BJ (cell line): ENCODE results near the gene IZUMO1. TPM values are rescaled to one million over a fixed set of nuclear protein-coding genes. Genes with fewer than 3 reads are reported as not detected.
"Not testable (repeated sequence)": the region's sequence is repeated elsewhere in the genome, so short reads cannot be mapped to it uniquely, and the experiment has no call there.

ENCODE experiments used
- CTCF ChIA-PET: fragments of 350-600 bp; formaldehyde crosslinking; extraction: SDS; loops from one replicate; lab custom pipeline; 2021; ENCODE audit warnings: antibody characterized with exemption, inconsistent platforms; lab: Yijun Ruan, JAX
- POLR2A ChIA-PET: fragments of 300-600 bp; sonication (Branson Sonifier 250); formaldehyde crosslinking; extraction: SDS; loops from one replicate; lab custom pipeline; 2021; ENCODE audit warnings: antibody characterized with exemption; lab: Charles Lee
- DNase-seq: peaks from one replicate; pipeline ENCODE4 v3.0.0-alpha.2; 2011; ENCODE audit warnings: low read depth
- H3K27me3 ChIP-seq: 2 replicates; pipeline ENCODE4 v1.6.0; 2011; ENCODE audit warnings: low read length; ENCODE audit not compliant: control insufficient read depth, insufficient read depth
- H3K36me3 ChIP-seq: 2 replicates; pipeline ENCODE4 v1.5.1; 2011; ENCODE audit warnings: low read length; ENCODE audit not compliant: control insufficient read depth, insufficient read depth
- H3K4me3 ChIP-seq: 2 replicates; pipeline ENCODE4 v1.5.1; 2011; ENCODE audit warnings: low read depth, mild to moderate bottlenecking, control low read depth, low read length
- CTCF ChIP-seq: IDR thresholded peaks from 2 replicates; pipeline ENCODE4 v1.5.1; 2011; ENCODE audit warnings: low read depth, mild to moderate bottlenecking, control low read depth, inconsistent platforms, low read length, moderate library complexity; ENCODE audit not compliant: insufficient read depth
- polyA plus RNA-seq: library from polyadenylated mRNA; depleted of rRNA; stranded (reverse); fragments of >200 nt; gene quantifications from 2 replicates; pipeline ENCODE4 v1.2.3, GENCODE V29; 2011; rRNA removed
- small RNA-seq: library from RNA; depleted of rRNA; stranded (forward); fragments of <200 nt; gene quantifications from one replicate; pipeline ENCODE3, GENCODE V24; 2012; ENCODE audit warnings: low replicate concordance, low read depth; ENCODE audit not compliant: insufficient read length

The IZUMO1 gene
- polyA plus RNA-seq, 1 experiment = not detected

GRCh38 chr19:48696353-48697010 lies 50.2 kb downstream of the IZUMO1 start:
- peaks cover 3% of the 10 kb centered on the region for H3K27me3 ChIP-seq
- no peak overlapping the region for H3K4me3 ChIP-seq
- TF ChIP-seq CTCF = no peak
- no peak for DNase-seq
- H3K36me3 ChIP-seq = no peaks in the 10 kb centered on the region
- CTCF ChIA-PET = interaction anchor here (1.2 to 2.3 kb wide), 3 partner anchors 17 to 91 kb away, joined by 3 to 11 read pairs (median 4); no protein-coding TSS in a partner anchor
- POLR2A ChIA-PET = no interaction called here

GRCh38 chr19:48695743-48696352 lies 50.9 kb downstream of the IZUMO1 start, which contains the start of gene FUT2:
Gene FUT2, plus strand, starts transcription at chr19:48695971. Its CDS starts 6,986 bp downstream, at chr19:48702957.
- Histone ChIP-seq H3K27me3 (peaks cover 3% of the 10 kb centered on the region), H3K36me3 (no peaks in the 10 kb centered on the region), H3K4me3 (no peak within 1 kb of the TSS)
- no peak for DNase-seq
- ChIA-PET CTCF (interaction anchor here (1.2 to 2.3 kb wide), 4 partner anchors 17 to 92 kb away, joined by 3 to 11 read pairs (median 4); no protein-coding TSS in a partner anchor), POLR2A (no interaction called here)
- TF ChIP-seq CTCF = no peak

- DNase-seq, H3K36me3 ChIP-seq, H3K27me3 ChIP-seq, H3K4me3 ChIP-seq, POLR2A ChIA-PET: not testable (repeated sequence)
- CTCF ChIA-PET = interaction anchor here (1.4 to 1.9 kb wide), 4 partner anchors 10 to 48 kb away, joined by 3 to 9 read pairs (median 4); partner anchors contain the start of gene CA11
Observed at GRCh38 chr19:48693629-48694028, 53.1 kb downstream of the IZUMO1 start.

Small RNA genes lying within 50 kb of the gene (small RNA-seq; reads per million reads assigned to genes)
- not detected for gene RNU6-317P

Other genes starting within 250 kb of the IZUMO1 start
- gene LMTK3, start 235.1 kb downstream of the IZUMO1 start, polyA plus RNA-seq = 0.04 TPM in 1 of 2 replicates, not detected in the other
- 0.25 TPM in 1 of 2 replicates, not detected in the other for gene SULT2B1, start 194.7 kb downstream of the IZUMO1 start, polyA plus RNA-seq
- not detected in 2 replicates for gene SPACA4, start 140.2 kb downstream of the IZUMO1 start, polyA plus RNA-seq
- gene FAM83E, start 131.8 kb downstream of the IZUMO1 start, polyA plus RNA-seq = 0.16 TPM in 1 of 2 replicates, not detected in the other
- gene RPL18, start 127.7 kb downstream of the IZUMO1 start, polyA plus RNA-seq = 1,260 and 1,324 TPM in 2 replicates
- 5.6 and 9.2 TPM in 2 replicates for gene SPHK2, start 127.4 kb downstream of the IZUMO1 start, polyA plus RNA-seq
- gene DBP, start 109.5 kb downstream of the IZUMO1 start, polyA plus RNA-seq = 4.3 and 5.3 TPM in 2 replicates
- 3.0 and 3.2 TPM in 2 replicates for gene CA11, start 100.7 kb downstream of the IZUMO1 start, polyA plus RNA-seq
- 0.10 and 0.11 TPM in 2 replicates for gene NTN5, start 73.9 kb downstream of the IZUMO1 start, polyA plus RNA-seq
- not detected in 2 replicates for gene FUT2, start 50.9 kb downstream of the IZUMO1 start, polyA plus RNA-seq
- gene MAMSTR, start 27.2 kb downstream of the IZUMO1 start, polyA plus RNA-seq = 0.86 and 1.5 TPM in 2 replicates
- 0.76 and 1.1 TPM in 2 replicates for gene RASIP1, start 6.3 kb downstream of the IZUMO1 start, polyA plus RNA-seq
- gene FUT1, start 5.7 kb upstream of the IZUMO1 start, polyA plus RNA-seq = 0.32 and 0.37 TPM in 2 replicates
- not detected in 2 replicates for gene FGF21, start 8.6 kb upstream of the IZUMO1 start, polyA plus RNA-seq
- 32.1 and 52.2 TPM in 2 replicates for gene BCAT2, start 64.1 kb upstream of the IZUMO1 start, polyA plus RNA-seq
- 7.4 and 7.6 TPM in 2 replicates for gene HSD17B14, start 89.6 kb upstream of the IZUMO1 start, polyA plus RNA-seq
- gene PLEKHA4, start 121.7 kb upstream of the IZUMO1 start, polyA plus RNA-seq = 3.3 and 5.4 TPM in 2 replicates
- 24.7 and 43.0 TPM in 2 replicates for gene PPP1R15A, start 125.5 kb upstream of the IZUMO1 start, polyA plus RNA-seq
- 0.07 and 0.10 TPM in 2 replicates for gene TULP2, start 151.8 kb upstream of the IZUMO1 start, polyA plus RNA-seq
- 145 and 305 TPM in 2 replicates for gene NUCB1, start 153.4 kb upstream of the IZUMO1 start, polyA plus RNA-seq
- gene DHDH, start 186.8 kb upstream of the IZUMO1 start, polyA plus RNA-seq = not detected in 2 replicates
- gene BAX, start 208.0 kb upstream of the IZUMO1 start, polyA plus RNA-seq = 141 and 159 TPM in 2 replicates
- gene FTL, start 218.4 kb upstream of the IZUMO1 start, polyA plus RNA-seq = 2,664 and 3,340 TPM in 2 replicates
- gene GYS1, start 246.4 kb upstream of the IZUMO1 start, polyA plus RNA-seq = 36.0 and 49.7 TPM in 2 replicates
- gene RUVBL2, start 247.0 kb upstream of the IZUMO1 start, polyA plus RNA-seq = 138 and 221 TPM in 2 replicates